Subcutaneous abdominal adipose tissue (tissue), 5 donors: ENCODE results near the gene BBOF1.
"Not testable (repeated sequence)": the region's sequence is repeated elsewhere in the genome, so short reads cannot be mapped to it uniquely, and the experiment has no call there.

ENCODE experiments used
- H3K27ac ChIP-seq: one replicate; pipeline ENCODE4 v1.7.0; 2013; ENCODE audit warnings: low read depth, mild to moderate bottlenecking, inconsistent platforms, low read length, moderate library complexity
- H3K27me3 ChIP-seq, 5 donors: one replicate each; pipeline ENCODE4 v1.7.0; 2013; ENCODE audit warnings: low read length in 5 of 5, inconsistent platforms in 1 of 5; ENCODE audit not compliant: control insufficient read depth in 5 of 5, insufficient read depth in 4 of 5
- H3K36me3 ChIP-seq, 5 donors: one replicate each; pipeline ENCODE4 v1.7.0; 2013; ENCODE audit warnings: low read length in 5 of 5; ENCODE audit not compliant: control insufficient read depth in 5 of 5, insufficient read depth in 5 of 5
- H3K4me1 ChIP-seq, 5 donors: one replicate each; pipeline ENCODE4 v1.7.0; 2013; ENCODE audit warnings: low read length in 5 of 5, mild to moderate bottlenecking in 3 of 5, moderate library complexity in 1 of 5; ENCODE audit not compliant: control insufficient read depth in 5 of 5, insufficient read depth in 5 of 5
- H3K4me3 ChIP-seq, 5 donors: one replicate each; pipeline ENCODE4 v1.7.0; 2013; ENCODE audit warnings: low read length in 5 of 5, low read depth in 1 of 5
- H3K9ac ChIP-seq, 5 donors: one replicate each; pipeline ENCODE4 v1.7.0; 2013; ENCODE audit warnings: low read length in 5 of 5, mild to moderate bottlenecking in 4 of 5, moderate library complexity in 3 of 5
- H3K9me3 ChIP-seq, 5 donors: one replicate each; pipeline ENCODE4 v1.7.0; 2013; ENCODE audit warnings: low read length in 5 of 5; ENCODE audit not compliant: control insufficient read depth in 5 of 5
- donor health status: healthy.
- donor health status: healthy.
- donor health status: healthy.
- donor health status: healthy.
- donor health status: healthy.

The BBOF1 gene, protein sequence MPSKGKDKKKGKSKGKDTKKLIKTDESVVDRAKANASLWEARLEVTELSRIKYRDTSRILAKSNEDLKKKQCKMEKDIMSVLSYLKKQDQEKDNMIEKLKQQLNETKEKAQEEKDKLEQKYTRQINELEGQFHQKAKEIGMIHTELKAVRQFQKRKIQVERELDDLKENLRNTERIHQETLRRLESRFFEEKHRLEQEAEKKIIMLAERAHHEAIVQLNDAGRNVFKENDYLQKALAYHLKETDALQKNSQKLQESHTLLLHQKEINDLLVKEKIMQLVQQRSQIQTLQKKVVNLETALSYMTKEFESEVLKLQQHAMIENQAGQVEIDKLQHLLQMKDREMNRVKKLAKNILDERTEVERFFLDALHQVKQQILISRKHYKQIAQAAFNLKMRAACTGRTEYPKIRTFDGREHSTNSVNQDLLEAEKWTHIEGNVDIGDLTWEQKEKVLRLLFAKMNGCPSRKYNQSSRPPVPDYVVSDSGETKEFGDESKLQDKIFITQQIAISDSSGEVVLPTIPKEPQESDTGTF

DNA sequence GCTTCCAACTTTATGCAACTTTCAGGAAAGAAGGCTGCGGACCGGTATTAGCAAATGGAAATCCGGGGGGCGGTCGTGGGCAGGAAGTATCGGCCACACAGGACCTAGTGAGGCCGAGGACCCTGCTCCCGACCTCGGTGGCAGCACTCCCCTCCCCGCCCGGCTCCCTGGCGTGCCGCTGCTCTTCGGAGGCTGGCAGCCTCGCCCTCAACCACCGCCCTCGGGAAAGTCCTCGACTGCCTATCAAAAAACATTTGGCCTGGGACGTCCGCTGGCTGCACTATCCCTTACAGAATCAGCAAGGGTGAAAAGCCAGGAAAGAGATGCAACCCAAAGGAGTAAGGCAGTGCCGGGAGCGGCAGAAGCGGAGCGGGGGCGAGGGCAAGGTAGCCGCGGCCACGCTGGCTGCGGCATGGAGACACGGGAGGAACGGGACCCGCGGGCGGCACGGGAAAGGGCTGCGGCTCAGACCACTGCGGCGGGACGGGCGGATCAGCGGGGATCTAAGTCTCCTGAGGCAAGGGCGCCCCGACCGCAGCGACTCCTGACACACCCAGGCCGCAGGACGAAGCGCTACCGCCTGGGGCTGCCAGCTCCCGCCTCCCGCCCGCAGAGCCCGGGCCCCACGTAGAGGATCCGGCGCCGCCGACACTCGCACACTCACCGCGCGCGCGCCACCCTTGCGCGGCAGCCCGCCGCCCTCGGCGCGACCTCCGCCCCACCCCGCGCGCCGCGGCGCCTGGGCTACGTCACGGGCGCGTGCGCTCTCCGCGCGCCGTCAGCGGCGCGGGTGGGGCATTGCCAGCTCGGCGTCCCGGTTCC lies at the start of gene BBOF1, which contains the start of gene ENTPD5:
TSS of gene BBOF1 (plus strand) at position 764 of the 822 bp plus-strand sequence. CDS start 130 bp downstream, outside the sequence.
TSS of gene ENTPD5 (minus strand) at position 703 of the 822 bp plus-strand sequence. CDS start 31,186 bp downstream, outside the sequence.
- H3K9me3 ChIP-seq: no peaks in the 10 kb centered on the region

DNA sequence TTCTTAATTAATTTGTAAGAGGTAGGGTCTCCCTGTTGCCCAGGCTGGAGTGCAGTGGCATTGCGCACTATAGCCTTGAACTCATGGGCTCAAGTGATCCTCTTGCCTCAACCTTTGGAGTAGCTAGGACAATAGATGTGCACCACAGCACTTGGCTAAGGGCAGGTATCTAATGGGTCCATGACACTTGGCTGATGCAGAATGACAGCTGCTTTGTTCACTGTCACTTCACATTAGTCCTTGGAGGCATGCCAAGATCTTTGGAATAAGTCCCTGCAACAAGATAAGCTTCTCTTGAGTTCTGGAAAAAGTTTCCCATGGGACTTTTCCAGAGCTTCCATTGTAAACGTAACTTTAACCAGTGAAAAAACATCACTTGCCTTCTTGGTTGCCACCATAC lies 45.7 kb upstream of the BBOF1 start:
- Histone ChIP-seq H3K4me3 (no peak overlapping the region), H3K9me3 (no peaks in the 10 kb centered on the region), H3K4me1 (no peaks in the 10 kb centered on the region), H3K9ac (no peak overlapping the region), H3K27me3 (no peaks in the 10 kb centered on the region), H3K27ac (no peak overlapping the region), H3K36me3 (peaks cover 22 to 58% (median 45%) of the 10 kb centered on the region in 5 donors)

More for the DNA sequence above, at the start of gene BBOF1, which contains the start of gene ENTPD5:
- H3K27me3 ChIP-seq: no peaks in the 10 kb centered on the region
- peak within 1 kb of the TSS; percentile 80 to 96 (median 89) for H3K4me3 ChIP-seq
- peaks cover 0 to 3% (median 0%) of the 10 kb centered on the region in 5 donors for H3K36me3 ChIP-seq
- peaks cover 0 to 19% (median 9%) of the 10 kb centered on the region in 5 donors for H3K4me1 ChIP-seq
- peak within 1 kb of the TSS; percentile 77 to 95 (median 91) for H3K9ac ChIP-seq
- H3K27ac ChIP-seq: peak within 1 kb of the TSS; percentile 98

DNA sequence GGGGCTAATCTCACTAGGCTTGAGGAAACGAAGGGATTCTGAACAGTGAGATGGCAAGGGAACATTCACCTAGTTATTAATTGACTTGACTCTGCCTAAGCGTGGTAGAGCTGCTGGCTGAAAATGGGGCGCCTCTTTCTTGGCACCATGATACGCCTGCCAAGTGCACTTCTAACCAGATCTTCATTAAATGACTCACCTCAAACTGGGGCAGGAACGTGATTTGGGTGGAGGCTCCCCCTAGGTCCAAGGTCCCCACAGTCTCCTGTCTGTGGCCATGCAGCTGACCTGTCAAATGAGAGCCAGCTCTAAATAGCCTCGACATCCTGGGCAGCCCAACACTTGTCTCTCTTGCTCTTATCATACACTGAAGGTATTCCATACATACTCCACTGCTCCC lies 43.0 kb upstream of the BBOF1 start:
- Histone ChIP-seq H3K27me3 (no peaks in the 10 kb centered on the region), H3K4me1 (no peaks in the 10 kb centered on the region), H3K9me3 (no peaks in the 10 kb centered on the region), H3K27ac (no peak overlapping the region), H3K4me3 (no peak overlapping the region), H3K36me3 (peaks cover 14 to 41% (median 30%) of the 10 kb centered on the region in 5 donors), H3K9ac (no peak overlapping the region)

DNA sequence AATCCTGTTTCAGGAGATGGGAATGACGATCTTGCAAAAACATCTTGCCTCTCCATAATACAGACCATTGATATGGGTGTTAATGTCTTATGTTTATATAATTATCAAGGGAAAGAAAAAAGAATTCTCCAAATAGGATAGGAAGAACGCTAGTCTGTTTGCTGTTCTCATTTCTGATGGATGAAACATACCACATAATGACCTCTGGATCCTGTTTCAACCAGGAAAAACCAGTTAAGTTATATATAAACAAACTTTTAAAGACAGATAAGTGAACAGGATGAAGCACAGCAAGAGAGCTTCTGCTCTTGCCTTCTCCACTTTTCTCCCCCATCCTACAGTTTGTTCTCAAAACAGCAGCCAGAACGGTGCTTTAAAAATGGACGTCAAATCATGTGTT lies 41.3 kb upstream of the BBOF1 start:
- H3K4me1 ChIP-seq: no peaks in the 10 kb centered on the region
- H3K27ac ChIP-seq: no peak overlapping the region
- no peaks in the 10 kb centered on the region for H3K27me3 ChIP-seq
- no peak overlapping the region for H3K4me3 ChIP-seq
- peaks cover 14 to 32% (median 22%) of the 10 kb centered on the region in 5 donors for H3K36me3 ChIP-seq
- H3K9ac ChIP-seq: no peak overlapping the region
- no peaks in the 10 kb centered on the region for H3K9me3 ChIP-seq

DNA sequence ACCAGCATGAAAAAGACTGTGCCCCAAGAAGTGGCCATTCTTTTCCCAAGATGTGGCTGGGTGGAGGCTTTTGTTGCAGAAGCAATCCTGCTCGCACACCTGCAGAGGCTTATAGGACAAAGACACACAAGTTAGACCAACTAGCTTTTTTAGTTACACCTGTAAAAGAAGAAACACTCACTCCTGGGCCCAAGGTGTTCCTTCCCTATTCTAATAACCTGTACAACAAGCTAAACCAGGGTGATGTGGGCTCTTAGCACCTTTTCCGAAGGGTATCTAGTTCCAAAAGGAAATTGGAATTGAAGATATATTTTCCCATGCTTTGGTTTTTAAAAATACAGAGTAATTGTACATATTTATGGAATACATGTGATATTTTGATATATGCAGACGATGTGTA lies 31.1 kb upstream of the BBOF1 start:
- peaks cover 15 to 27% (median 24%) of the 10 kb centered on the region in 5 donors for H3K36me3 ChIP-seq
- H3K9me3 ChIP-seq: no peaks in the 10 kb centered on the region
- no peaks in the 10 kb centered on the region for H3K4me1 ChIP-seq

DNA sequence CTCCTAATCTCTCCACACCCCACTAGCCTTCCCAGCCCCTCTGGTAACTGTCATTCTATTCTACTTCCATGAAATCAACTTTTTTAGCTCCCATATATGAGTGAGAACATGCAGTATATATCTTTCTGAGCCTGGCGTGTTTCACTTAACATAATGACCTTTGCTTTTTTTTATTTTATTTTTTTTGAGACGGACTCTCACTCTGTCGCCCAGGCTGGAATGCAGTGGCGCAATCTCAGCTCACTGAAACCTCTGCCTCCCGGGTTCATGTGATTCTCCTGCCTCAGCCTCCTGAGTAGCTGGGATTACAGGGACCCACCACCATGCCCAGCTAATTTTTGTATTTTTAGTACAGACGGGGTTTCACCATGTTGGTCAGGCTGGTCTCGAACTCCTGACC lies 30.5 kb upstream of the BBOF1 start:
- H3K36me3 ChIP-seq: peaks cover 15 to 27% (median 24%) of the 10 kb centered on the region in 5 donors
- not testable (repeated sequence) for H3K9ac ChIP-seq, H3K27ac ChIP-seq, H3K4me1 ChIP-seq, H3K27me3 ChIP-seq, H3K4me3 ChIP-seq, H3K9me3 ChIP-seq

More for the DNA sequence above, 31.1 kb upstream of the BBOF1 start:
- H3K27me3 ChIP-seq: no peaks in the 10 kb centered on the region
- H3K27ac ChIP-seq: no peak overlapping the region
- H3K9ac ChIP-seq: no peak overlapping the region
- H3K4me3 ChIP-seq: no peak overlapping the region

DNA sequence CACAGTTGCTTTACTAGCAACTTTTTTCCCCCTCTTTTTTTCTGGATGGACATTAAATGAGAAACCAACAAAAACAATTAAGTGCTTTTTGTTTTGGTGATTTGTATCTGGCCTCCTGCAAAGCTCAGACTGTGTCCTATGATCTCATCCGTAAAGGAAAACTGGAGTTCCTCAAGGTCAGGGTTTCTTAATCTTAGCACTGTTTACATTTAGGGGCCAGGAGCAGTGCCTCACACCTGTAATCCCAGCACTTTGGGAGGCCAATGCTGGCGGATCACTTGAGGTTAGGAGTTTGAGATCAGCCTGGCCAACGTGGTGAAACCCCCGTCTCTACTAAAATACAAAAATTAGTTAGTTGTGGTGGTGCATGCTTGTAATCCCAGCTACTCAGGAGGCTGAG lies 28.1 kb upstream of the BBOF1 start:
- Histone ChIP-seq H3K9me3 (no peaks in the 10 kb centered on the region), H3K27me3 (no peaks in the 10 kb centered on the region), H3K9ac (no peak overlapping the region), H3K4me3 (no peak overlapping the region), H3K27ac (no peak overlapping the region), H3K4me1 (peaks cover 0 to 6% (median 3%) of the 10 kb centered on the region in 5 donors), H3K36me3 (peaks cover 14 to 25% (median 18%) of the 10 kb centered on the region in 5 donors)

DNA sequence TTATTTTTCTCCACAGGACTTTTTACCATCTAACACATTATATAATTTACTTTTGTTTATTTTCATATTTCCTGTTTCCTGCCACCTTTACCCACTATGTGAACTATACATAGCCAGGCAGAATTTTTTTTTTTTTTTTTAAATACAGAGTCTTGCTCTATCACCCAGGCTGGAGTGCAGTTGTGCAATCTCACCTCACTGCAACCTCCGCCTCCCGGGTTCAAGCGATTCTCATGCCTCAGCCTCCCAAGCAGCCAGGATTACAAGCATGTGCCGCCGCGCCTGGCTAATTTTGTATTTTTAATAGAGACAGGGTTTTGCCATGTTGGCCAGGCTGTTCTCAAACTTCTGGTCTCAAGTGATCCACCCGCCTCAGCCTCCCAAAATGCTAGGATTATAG lies 24.2 kb upstream of the BBOF1 start:
- H3K9ac ChIP-seq: not testable (repeated sequence)

DNA sequence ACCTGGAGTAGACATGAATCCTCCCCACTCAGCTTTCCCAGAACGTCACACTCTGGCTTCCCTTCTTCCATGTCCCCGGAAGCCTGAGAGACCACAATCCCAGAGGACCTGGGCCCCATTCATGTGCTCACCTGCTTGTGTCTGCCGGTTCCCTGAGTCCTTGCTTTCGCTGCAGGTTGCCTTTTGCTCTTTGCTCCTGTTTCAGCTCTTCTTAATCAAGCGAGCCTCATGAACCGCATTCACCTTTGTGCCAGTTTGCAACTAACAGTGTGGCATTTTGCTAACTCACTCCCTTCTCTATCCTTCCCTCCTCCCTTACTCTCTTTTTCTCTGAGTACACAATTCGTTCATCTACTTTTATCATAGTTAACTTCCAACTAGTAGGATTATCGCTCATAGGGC lies 23.2 kb upstream of the BBOF1 start:
- no peaks in the 10 kb centered on the region for H3K27me3 ChIP-seq
- peaks cover 0 to 14% (median 9%) of the 10 kb centered on the region in 5 donors for H3K36me3 ChIP-seq
- peak overlapping the region in 2 of 5 donors; percentile 9 to 61 for H3K4me3 ChIP-seq
- H3K9me3 ChIP-seq: no peaks in the 10 kb centered on the region
- peaks cover 0 to 10% (median 4%) of the 10 kb centered on the region in 5 donors for H3K4me1 ChIP-seq
- no peak overlapping the region for H3K27ac ChIP-seq
- peak overlapping the region in 3 of 5 donors; percentile 16 to 52 (median 17) for H3K9ac ChIP-seq

More for the DNA sequence above, 24.2 kb upstream of the BBOF1 start:
- not testable (repeated sequence) for H3K4me3 ChIP-seq, H3K27ac ChIP-seq, H3K27me3 ChIP-seq, H3K9me3 ChIP-seq
- peaks cover 0 to 10% (median 4%) of the 10 kb centered on the region in 5 donors for H3K4me1 ChIP-seq
- peaks cover 0 to 14% (median 9%) of the 10 kb centered on the region in 5 donors for H3K36me3 ChIP-seq
